Measurements from ENCODE around the gene SBF1. TPM values are rescaled to one million over a fixed set of nuclear protein-coding genes. Genes with fewer than 3 reads are reported as not detected.

SBF1 gene
- total RNA-seq, 4 donors from 2014 or later, result 59.9 to 241 (median 108) TPM

GRCh38 chr22:50438305-50439275 lies 36.2 kb downstream of the SBF1 start:
- in situ Hi-C loops (cut with MboI; ENCODE audit: low pct_ligation_motif_present in 1 of 4, low pct_unique_long_range_greater_than_20kb in 1 of 4, low sequenced_read_pairs in 3 of 4) (no loop called here), intact Hi-C loops (cut with DNase I; ENCODE audit: low total_unique reads) (no loop called here)
- Histone ChIP-seq H3K4me3 (no peak overlapping the region), H3K4me1 (no peaks in the 10 kb centered on the region), H3K36me3 (peaks cover 0 to 25% (median 12%) of the 10 kb centered on the region in 4 donors), H3K9me3 (no peaks in the 10 kb centered on the region), H3K27me3 (no peaks in the 10 kb centered on the region), H3K27ac (no peak overlapping the region)
- no peak for DNase-seq
- no peak for TF ChIP-seq POLR2AphosphoS5 (IDR thresholded peaks at IDR 0.05)
- TF ChIP-seq, protein P1, sequence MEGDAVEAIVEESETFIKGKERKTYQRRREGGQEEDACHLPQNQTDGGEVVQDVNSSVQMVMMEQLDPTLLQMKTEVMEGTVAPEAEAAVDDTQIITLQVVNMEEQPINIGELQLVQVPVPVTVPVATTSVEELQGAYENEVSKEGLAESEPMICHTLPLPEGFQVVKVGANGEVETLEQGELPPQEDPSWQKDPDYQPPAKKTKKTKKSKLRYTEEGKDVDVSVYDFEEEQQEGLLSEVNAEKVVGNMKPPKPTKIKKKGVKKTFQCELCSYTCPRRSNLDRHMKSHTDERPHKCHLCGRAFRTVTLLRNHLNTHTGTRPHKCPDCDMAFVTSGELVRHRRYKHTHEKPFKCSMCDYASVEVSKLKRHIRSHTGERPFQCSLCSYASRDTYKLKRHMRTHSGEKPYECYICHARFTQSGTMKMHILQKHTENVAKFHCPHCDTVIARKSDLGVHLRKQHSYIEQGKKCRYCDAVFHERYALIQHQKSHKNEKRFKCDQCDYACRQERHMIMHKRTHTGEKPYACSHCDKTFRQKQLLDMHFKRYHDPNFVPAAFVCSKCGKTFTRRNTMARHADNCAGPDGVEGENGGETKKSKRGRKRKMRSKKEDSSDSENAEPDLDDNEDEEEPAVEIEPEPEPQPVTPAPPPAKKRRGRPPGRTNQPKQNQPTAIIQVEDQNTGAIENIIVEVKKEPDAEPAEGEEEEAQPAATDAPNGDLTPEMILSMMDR (IDR thresholded peaks at IDR 0.05), result no peak
- TF ChIP-seq POLR2A (IDR thresholded peaks at IDR 0.05), result no peak
- TF ChIP-seq EP300 (IDR thresholded peaks at IDR 0.05; ENCODE audit: low read depth), result no peak
- WGBS, 2 donors (ENCODE audit: low coverage in 1 of 2), result 87% methylated on average over 31 of the region's 34 CpGs; no CpG with 5 or more reads in 1 of the 2 donors

- H3K4me1 ChIP-seq, result no peaks in the 10 kb centered on the region
- no peaks in the 10 kb centered on the region for H3K9me3 ChIP-seq
- no peak overlapping the region for H3K27ac ChIP-seq
- intact Hi-C loops (cut with DNase I; ENCODE audit: low total_unique reads), result no loop called here
- DNase-seq, result no peak
- in situ Hi-C loops (cut with MboI; ENCODE audit: low pct_ligation_motif_present in 1 of 4, low pct_unique_long_range_greater_than_20kb in 1 of 4, low sequenced_read_pairs in 3 of 4), result no loop called here
- no peak overlapping the region for H3K4me3 ChIP-seq
- peaks cover 0 to 28% (median 12%) of the 10 kb centered on the region in 4 donors for H3K36me3 ChIP-seq
- TF ChIP-seq POLR2A (IDR thresholded peaks at IDR 0.05), result no peak
- TF ChIP-seq POLR2AphosphoS5 (IDR thresholded peaks at IDR 0.05), result no peak
- WGBS, 2 donors (ENCODE audit: low coverage in 1 of 2), result 90% methylated on average over 36 of the region's 36 CpGs; no CpG with 5 or more reads in 1 of the 2 donors
- no peaks in the 10 kb centered on the region for H3K27me3 ChIP-seq
Measured at GRCh38 chr22:50437511-50438304, 37.1 kb downstream of the SBF1 start.

DNA sequence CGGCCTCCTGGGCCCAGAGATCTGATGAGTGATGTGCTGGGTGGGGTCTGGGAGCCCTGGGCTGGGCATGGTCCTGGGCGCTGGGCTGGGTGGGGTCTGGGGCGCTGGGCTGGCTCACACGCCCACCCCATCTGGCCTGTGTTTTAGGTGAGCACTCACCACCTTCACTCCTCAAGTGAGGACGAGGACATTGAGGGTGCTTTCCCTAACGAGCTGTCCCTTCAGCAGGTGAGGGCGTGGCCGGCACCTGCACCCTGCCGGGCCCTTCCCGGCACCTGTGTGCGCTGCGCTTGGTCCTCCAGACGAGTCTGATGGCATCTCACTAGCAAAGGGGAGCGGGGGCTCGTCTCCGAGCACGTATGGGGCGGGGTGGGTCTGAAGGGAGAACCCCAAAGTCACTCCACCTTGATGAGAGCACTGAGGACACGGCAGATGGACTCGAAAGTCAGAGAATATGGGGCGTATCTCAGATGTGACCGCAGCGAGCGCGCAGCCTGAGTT lies 37.9 kb downstream of the SBF1 start:
- Histone ChIP-seq H3K4me3 (no peak overlapping the region), H3K9me3 (no peaks in the 10 kb centered on the region), H3K4me1 (no peaks in the 10 kb centered on the region), H3K27me3 (no peaks in the 10 kb centered on the region), H3K36me3 (peaks cover 0 to 36% (median 18%) of the 10 kb centered on the region in 4 donors), H3K27ac (no peak overlapping the region)
- 89 to 96% methylated on average over 5 to 24 of the region's 25 CpGs for WGBS, 2 donors (ENCODE audit: low coverage in 1 of 2)
- DNase-seq, result no peak
- no peak for TF ChIP-seq EP300 (IDR thresholded peaks at IDR 0.05; ENCODE audit: low read depth)
- no peak for TF ChIP-seq POLR2AphosphoS5 (IDR thresholded peaks at IDR 0.05)
- TF ChIP-seq POLR2A (IDR thresholded peaks at IDR 0.05), result no peak
- TF ChIP-seq, protein P1 (IDR thresholded peaks at IDR 0.05), result no peak
- in situ Hi-C loops (cut with MboI; ENCODE audit: low pct_ligation_motif_present in 1 of 4, low pct_unique_long_range_greater_than_20kb in 1 of 4, low sequenced_read_pairs in 3 of 4), result no loop called here
- intact Hi-C loops (cut with DNase I; ENCODE audit: low total_unique reads), result no loop called here

DNA sequence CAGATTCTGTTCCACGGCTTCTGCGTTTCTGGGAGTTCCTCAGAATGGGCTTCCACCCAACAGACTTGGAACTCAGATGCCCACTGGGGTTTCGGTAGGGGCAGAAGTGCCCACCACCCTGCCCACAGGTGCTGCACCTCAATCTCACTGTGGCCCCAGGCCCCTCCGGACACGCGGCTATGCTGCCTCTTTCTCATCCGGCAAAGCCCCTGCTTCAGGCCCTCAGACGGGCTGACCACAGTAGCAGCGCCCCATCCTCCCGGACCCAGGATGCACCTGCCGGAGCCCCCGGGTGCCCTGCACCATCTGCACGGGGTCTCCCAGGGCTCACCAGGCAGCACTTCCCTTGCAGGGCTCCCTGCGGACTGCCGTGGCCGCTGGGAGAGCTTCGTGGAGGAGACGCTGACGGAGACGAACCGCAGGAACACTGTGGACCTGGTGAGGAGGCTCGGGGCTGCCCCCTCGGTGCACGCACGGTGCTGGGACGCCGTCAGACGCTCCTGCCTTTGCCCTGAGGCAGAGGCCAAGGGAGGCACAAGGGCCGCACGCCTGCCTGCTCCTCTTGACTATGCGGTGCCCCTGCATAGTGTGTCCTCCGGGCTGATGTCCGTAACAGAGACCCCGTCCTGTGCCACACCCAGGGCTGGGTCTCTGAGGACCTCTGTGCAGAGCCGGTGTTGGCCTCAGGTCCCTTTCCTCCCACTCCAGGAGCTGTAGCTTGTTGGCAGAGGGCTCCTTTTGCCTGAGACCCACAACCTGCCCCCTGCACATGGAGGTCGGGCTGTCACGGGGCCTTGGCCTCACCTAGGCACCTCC lies 38.6 kb downstream of the SBF1 start:
- Histone ChIP-seq H3K4me1 (no peaks in the 10 kb centered on the region), H3K36me3 (peaks cover 0 to 43% (median 22%) of the 10 kb centered on the region in 4 donors), H3K27me3 (no peaks in the 10 kb centered on the region), H3K27ac (no peak overlapping the region), H3K4me3 (no peak overlapping the region), H3K9me3 (no peaks in the 10 kb centered on the region)
- TF ChIP-seq, protein P1 (IDR thresholded peaks at IDR 0.05), result no peak
- no peak for TF ChIP-seq POLR2A (IDR thresholded peaks at IDR 0.05)
- no peak for TF ChIP-seq EP300 (IDR thresholded peaks at IDR 0.05; ENCODE audit: low read depth)
- no peak for TF ChIP-seq POLR2AphosphoS5 (IDR thresholded peaks at IDR 0.05)
- WGBS, 2 donors (ENCODE audit: low coverage in 1 of 2), result 90 to 100% methylated on average over 2 to 37 of the region's 37 CpGs
- in situ Hi-C loops (cut with MboI; ENCODE audit: low pct_ligation_motif_present in 1 of 4, low pct_unique_long_range_greater_than_20kb in 1 of 4, low sequenced_read_pairs in 3 of 4) (no loop called here), intact Hi-C loops (cut with DNase I; ENCODE audit: low total_unique reads) (no loop called here)
- no peak for DNase-seq

Data from transverse colon (tissue), 4 donors.